Stimulated activated CD4-positive, alpha-beta T cell treated with anti-CD3 and anti-CD28 coated beads, Interleukin-15, amount 100 ng/mL, for 48 hours (primary cell): ENCODE results near the gene COX7C.
"Not testable (repeated sequence)": the region's sequence is repeated elsewhere in the genome, so short reads cannot be mapped to it uniquely, and the experiment has no call there.

Experiments
- DNase-seq, 2 donors: peaks; one replicate each; pipeline ENCODE4 v3.0.0-alpha.2; 2020; ENCODE audit warnings: low read depth in 2 of 2

COX7C gene, protein sequence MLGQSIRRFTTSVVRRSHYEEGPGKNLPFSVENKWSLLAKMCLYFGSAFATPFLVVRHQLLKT

GRCh38 chr5:86617756-86618576 is at the start of gene COX7C:
Gene COX7C (plus strand): TSS chr5:86617941. CDS start chr5:86618056, 115 bp downstream.
- DNase-seq = peak; percentile 85 to 87

- not testable (repeated sequence) for DNase-seq
Measured at GRCh38 chr5:86569522-86570426, 48.0 kb upstream of the COX7C start.

DNA sequence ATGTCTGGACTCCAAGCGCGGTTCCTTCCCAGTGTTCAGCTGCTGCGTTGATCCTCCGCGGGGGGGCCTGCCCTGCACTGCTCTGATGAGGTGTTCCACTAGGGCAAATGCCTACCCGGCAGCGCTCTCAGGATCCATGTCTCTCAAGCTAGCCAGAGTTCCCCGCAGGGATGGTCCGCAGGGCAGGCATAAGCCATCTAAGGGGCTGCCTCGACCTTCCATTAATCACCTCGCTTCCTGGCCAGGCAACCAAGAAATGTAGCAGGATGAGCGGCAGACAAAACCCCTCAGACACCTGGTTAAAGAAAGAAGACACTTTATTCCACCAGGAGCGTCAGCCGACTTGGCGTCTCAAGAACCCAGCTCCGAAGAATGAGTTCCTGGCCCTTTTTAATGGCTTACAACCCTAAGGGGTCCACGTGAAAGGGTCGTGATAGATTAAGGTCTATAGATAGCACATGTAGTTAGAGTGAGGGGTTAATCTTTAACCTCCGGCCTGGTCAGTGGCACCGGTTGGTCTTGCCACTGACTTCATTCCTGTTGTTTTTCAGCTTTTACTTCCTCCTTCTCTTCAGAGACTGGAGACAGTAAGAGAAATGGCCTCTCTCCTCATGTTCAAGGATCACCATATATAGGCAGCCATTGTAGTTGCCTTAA is 47.2 kb upstream of the COX7C start:
- DNase-seq = no peak

- not testable (repeated sequence) for DNase-seq
Measured at GRCh38 chr5:86571109-86571508, 46.6 kb upstream of the COX7C start.

- DNase-seq = no peak
Measured at GRCh38 chr5:86572825-86573517, 44.8 kb upstream of the COX7C start.

GRCh38 chr5:86579502-86579901 is 38.2 kb upstream of the COX7C start:
- no peak for DNase-seq

- no peak for DNase-seq
Measured at GRCh38 chr5:86596476-86596875, 21.3 kb upstream of the COX7C start.

DNA sequence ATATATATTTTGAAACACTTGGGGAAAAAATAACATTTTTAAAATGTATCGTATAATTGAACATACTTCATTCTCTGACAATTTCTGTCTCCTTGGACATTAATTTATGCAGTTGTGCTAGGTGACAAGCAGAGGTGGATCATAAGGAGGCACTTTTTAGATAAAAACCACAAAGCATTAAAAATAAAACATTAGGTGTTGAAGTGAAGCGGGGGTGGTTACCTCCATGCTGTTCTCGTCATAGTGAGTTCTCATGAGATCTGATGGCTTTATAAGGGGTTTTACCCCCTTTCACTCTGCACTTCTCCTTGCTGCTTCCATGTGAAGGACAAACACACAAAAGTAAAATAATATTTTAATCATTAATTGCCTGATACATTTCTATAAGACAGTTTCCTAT is 11.9 kb upstream of the COX7C start:
- DNase-seq = no peak

DNA sequence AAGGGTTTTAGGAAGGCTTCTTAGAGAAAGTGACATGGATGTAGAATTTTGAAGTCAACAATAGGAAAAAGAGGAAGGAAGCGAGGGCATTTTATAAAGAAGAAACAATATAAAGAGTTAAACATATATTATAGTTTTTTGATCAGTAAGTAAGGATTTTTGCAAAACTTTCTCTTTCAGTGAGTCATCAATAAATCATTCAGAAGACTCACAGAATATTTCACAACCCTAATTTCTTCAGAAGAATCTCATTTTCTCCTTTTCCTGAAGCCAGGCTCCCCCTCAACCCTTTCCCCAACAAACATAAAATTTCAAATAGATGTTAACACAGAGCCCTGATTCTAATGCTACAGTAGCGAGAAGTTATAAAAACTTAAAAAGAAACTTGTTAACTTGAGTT is 4.3 kb upstream of the COX7C start:
- no peak for DNase-seq

DNA sequence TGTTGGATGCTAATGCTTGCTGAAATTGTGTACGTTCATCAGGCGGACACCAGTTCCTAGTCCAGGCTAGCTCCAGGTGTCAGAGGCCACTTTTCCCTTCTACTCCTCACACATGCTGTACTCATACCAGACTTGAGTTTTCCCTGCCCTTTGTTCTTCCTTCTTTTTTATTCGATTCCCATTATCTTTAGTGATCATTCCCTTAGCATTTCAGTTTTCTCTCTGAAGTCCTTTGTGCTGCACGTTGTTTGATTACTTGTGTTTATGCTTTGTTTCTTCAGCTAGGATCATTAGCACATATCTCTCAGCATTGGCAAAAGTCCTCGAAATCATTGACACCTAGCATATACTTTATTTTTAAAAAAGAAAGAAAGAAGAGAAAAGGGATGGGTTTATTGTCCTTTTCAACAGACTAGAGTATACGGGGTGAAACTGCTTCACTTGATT is 409 bp upstream of the COX7C start:
- no peak for DNase-seq

DNA sequence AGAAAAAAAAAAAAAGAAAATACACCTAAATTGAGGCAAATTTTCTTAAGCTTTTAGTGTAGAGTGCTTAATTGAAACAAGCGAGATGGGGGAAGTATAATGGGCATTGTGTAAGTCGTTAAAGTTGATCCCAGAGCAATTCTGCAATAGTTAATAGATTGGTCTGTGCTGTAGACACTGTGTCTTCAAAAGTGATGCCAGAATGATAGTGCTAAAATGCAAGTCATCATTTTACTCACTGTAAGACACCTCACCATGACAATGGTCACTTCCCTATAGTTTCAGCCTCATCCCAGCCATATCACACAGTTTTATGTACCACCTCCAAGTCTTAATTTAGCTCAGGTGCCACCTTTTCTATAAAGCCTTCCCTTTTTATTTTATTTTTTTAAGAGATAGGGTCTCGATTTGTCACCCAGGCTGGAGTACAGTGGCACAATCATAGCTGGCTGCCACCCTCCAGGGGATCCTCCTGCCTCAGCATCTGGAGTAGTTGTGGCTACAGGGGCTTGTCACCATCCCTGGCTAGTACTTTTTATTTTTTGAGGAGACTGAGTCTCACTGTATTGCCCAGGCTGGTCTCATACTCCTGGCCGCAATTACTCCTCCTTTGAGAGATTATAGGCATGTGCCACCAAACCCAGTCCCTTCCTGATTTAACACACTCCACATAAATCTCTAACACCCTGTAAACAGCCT is 6.2 kb downstream of the COX7C start:
- DNase-seq = no peak

- DNase-seq = no peak
Measured at GRCh38 chr5:86625148-86625547, 7.4 kb downstream of the COX7C start.

GRCh38 chr5:86626149-86626548 is 8.4 kb downstream of the COX7C start:
- no peak for DNase-seq

- no peak for DNase-seq
Measured at GRCh38 chr5:86631165-86631564, 13.4 kb downstream of the COX7C start.

DNA sequence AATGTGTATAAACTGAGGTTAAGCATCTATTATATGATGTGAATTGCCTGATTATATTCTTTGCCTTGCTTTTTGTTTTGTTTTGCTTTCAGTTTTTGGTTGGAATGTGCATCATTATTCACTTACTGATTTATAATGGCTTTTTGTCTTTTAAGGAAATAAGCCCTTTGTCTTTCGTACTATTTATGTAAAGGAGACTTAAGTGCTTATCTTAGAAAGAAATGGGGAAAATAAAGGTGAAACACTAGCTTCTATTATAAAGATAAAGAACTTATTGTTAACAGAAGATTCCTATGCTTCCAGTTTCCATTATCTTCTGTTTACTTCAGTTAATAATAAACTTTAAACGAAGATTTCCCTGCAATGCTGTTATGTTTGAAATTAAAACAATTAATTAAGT is 23.3 kb downstream of the COX7C start:
- DNase-seq = no peak

DNA sequence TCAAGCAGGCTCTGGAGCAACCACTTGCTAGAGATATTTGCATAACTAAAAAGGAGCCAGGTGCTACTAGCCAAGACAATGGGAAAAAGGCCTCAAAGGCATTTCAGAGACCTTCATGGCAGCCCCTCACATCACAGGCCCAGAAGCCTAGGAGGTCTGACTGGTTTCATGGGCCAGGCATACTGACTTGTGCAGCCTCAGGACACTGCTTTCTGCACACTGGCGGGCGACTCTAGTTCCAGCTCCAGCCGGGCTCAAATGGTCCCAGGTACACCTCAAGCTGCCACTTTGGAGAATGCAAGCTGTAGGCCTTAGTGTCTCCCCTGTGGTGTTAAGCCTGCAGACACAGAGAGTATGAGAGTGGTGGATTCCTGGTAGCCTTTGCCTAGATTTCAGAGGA is 27.1 kb downstream of the COX7C start:
- DNase-seq = no peak

GRCh38 chr5:86645885-86646284 is 28.1 kb downstream of the COX7C start:
- DNase-seq = no peak

GRCh38 chr5:86646671-86647070 is 28.9 kb downstream of the COX7C start:
- DNase-seq = no peak

- no peak for DNase-seq
Measured at GRCh38 chr5:86649832-86650505, 32.2 kb downstream of the COX7C start.

DNA sequence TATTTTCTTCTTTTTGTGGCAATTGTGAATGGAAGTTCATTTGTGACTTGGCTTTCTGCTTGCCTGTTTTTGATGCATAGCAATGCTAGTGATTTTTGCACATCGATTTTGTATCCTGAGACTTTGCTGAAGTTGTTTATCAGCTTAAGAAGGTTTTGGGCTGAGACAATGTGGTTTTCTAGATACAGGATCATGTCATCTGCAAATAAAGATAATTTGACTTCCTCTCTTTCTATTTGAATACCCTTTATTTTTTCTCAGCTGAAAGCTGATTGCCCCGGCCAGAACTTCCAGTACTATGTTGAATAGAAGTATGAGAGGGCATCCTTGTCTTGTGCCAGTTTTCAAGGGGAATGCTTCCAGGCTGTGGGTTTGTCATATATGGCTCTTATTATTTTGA is 43.0 kb downstream of the COX7C start:
- not testable (repeated sequence) for DNase-seq
